ENCODE results near the gene MTX1.
"Not testable (repeated sequence)": the region's sequence is repeated elsewhere in the genome, so short reads cannot be mapped to it uniquely, and the experiment has no call there.

- TF ChIP-seq CTCF, POLR2A, EP300 (IDR thresholded peaks at IDR 0.05): not testable (repeated sequence)
Measured at GRCh38 chr1:155220211-155220965, 11.9 kb downstream of the MTX1 start.

Data from ovary (tissue), 3 donors.